Right atrium auricular region (tissue), 2 donors: Measurements from ENCODE around the gene VTN. TPM values are rescaled to one million over a fixed set of nuclear protein-coding genes. Genes with fewer than 3 reads are reported as not detected.

Experiments used
- DNase-seq: peaks from one replicate; pipeline ENCODE4 v3.0.0-alpha.2; 2019; ENCODE audit warnings: low spot score
- H3K27ac ChIP-seq, 2 donors: fragments of 200-600 bp; sonication (generic); 1 replicate in 1 of 2; 2 replicates in 1 of 2; pipeline ENCODE4 v1.5.1; 2016 to 2019
- H3K27me3 ChIP-seq, 2 donors: fragments of 200-600 bp; sonication (generic); one replicate each; pipeline versions ENCODE4 v1.5.1 to v1.6.0; 2017 to 2019
- H3K36me3 ChIP-seq: fragments of 200-600 bp; sonication (generic); one replicate; pipeline ENCODE4 v1.5.1; 2016
- H3K4me1 ChIP-seq, 2 donors: fragments of 200-600 bp; sonication (generic); one replicate each; pipeline versions ENCODE4 v1.5.1 to v1.6.0; 2017 to 2019
- H3K4me3 ChIP-seq, 2 donors: fragments of 200-600 bp; sonication (generic); 1 replicate in 1 of 2; 2 replicates in 1 of 2; pipeline ENCODE4 v1.5.1; 2017 to 2019; ENCODE audit warnings: mild to moderate bottlenecking in 1 of 2, moderate library complexity in 1 of 2
- H3K9me3 ChIP-seq, 2 donors: fragments of 200-600 bp; sonication (generic); one replicate each; pipeline ENCODE4 v1.5.1; 2019
- total RNA-seq, 2 donors: library from RNA; depleted of rRNA; stranded (reverse); fragments of >200 nt; gene quantifications; one replicate each; pipeline ENCODE4 v1.1.0, GENCODE V29; 2016
- TF ChIP-seq, protein P1 (sequence below), 2 donors: fragments of 200-600 bp; sonication (generic); IDR thresholded peaks; one replicate each; pipeline ENCODE4 v1.5.1; 2019; ENCODE audit warnings: antibody characterized with exemption in 2 of 2

Gene VTN
- total RNA-seq, 2 donors from 2014 or later: 5.4 to 86.7 TPM

DNA sequence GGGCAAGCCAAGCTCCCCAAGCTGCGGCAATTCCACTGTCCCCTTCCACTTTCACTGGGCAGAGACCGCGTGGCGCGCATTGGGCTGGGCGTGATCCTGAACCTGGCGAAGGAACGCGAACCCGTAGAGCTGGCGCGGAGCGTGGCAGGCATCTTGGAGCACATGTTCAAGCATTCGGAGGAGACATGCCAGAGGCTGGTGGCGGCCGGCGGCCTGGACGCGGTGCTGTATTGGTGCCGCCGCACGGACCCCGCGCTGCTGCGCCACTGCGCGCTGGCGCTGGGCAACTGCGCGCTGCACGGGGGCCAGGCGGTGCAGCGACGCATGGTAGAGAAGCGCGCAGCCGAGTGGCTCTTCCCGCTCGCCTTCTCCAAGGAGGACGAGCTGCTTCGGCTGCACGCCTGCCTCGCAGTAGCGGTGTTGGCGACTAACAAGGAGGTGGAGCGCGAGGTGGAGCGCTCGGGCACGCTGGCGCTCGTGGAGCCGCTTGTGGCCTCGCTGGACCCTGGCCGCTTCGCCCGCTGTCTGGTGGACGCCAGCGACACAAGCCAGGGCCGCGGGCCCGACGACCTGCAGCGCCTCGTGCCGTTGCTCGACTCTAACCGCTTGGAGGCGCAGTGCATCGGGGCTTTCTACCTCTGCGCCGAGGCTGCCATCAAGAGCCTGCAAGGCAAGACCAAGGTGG lies 11.2 kb upstream of the VTN start:
- Histone ChIP-seq H3K36me3 (no peaks in the 10 kb centered on the region), H3K27me3 (no peaks in the 10 kb centered on the region), H3K4me1 (peaks cover 0 to 14% of the 10 kb centered on the region in 2 donors), H3K4me3 (peak overlapping the region in 1 of 2 donors; percentile 2), H3K9me3 (no peaks in the 10 kb centered on the region), H3K27ac (no peak overlapping the region)
- no peak for DNase-seq
- TF ChIP-seq, protein P1, sequence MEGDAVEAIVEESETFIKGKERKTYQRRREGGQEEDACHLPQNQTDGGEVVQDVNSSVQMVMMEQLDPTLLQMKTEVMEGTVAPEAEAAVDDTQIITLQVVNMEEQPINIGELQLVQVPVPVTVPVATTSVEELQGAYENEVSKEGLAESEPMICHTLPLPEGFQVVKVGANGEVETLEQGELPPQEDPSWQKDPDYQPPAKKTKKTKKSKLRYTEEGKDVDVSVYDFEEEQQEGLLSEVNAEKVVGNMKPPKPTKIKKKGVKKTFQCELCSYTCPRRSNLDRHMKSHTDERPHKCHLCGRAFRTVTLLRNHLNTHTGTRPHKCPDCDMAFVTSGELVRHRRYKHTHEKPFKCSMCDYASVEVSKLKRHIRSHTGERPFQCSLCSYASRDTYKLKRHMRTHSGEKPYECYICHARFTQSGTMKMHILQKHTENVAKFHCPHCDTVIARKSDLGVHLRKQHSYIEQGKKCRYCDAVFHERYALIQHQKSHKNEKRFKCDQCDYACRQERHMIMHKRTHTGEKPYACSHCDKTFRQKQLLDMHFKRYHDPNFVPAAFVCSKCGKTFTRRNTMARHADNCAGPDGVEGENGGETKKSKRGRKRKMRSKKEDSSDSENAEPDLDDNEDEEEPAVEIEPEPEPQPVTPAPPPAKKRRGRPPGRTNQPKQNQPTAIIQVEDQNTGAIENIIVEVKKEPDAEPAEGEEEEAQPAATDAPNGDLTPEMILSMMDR (IDR thresholded peaks at IDR 0.05): peak in 1 of 2 donors; percentile 11

DNA sequence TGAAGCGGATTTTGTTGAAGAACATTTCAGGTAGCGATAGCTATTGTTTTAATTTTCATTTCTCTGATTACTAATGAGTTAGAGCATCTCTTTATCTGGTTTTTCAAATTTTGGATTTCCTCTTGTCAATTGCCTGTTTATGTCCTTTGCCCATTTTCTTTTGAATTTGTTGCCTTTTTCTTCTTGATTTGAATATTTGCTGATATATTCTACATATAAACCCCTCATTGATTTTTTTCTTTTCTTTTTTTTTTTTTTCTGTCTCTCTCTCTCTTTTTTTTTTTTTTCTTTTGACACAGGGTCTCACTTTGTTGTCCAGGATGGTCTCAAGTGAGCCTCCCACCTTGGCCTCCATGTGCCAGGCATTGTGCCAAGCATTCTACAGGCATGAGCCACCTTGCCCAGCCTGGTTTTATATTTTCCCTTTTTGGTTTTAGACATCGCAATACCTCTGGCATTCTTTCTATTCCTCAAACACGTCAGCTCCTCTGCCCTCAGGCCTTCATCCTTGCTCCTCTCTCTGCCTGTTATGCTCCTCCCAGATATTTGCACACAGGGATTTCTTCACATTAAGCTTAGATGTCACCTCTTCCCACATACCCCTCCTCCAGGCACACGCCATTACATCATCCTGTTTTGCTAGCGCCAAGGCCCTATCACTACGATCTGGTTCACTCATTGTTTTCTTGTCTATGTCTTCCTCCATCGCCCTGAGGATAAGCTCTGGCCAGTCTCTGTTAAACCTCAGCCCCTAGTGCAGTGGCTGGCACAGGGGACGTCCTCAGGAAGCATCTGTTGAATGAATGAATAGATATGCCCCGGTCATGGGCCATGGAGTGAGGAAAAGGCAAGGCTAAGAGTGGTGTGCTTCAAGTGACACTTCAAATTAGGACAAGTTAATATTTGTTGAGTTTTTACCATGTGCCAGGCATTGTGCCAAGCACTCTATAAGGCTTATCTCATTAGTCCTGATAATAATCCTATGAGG lies 10.0 kb upstream of the VTN start:
- no peaks in the 10 kb centered on the region for H3K36me3 ChIP-seq

DNA sequence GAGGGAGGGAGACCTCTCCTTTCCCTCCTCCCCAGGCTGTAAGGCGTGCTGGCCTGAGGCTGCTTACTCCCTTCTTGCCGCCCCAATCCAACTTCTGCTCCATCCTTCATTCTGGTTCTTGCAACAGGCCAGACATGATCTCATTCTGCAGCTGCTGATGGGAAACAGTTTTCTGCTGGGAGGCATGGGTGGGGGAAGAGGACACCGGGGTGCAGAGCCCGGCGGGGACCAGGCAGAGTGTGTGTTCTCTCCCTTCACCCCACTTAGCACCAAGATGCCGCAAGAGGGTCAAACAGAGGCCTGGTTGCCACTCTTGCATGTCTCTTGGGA lies 2.8 kb upstream of the VTN start:
- no peaks in the 10 kb centered on the region for H3K9me3 ChIP-seq
- no peak for DNase-seq
- no peak overlapping the region for H3K4me3 ChIP-seq
- H3K4me1 ChIP-seq: peaks cover 0 to 37% of the 10 kb centered on the region in 2 donors
- H3K27me3 ChIP-seq: no peaks in the 10 kb centered on the region
- H3K36me3 ChIP-seq: no peaks in the 10 kb centered on the region
- TF ChIP-seq, protein P1 (IDR thresholded peaks at IDR 0.05): no peak
- H3K27ac ChIP-seq: no peak overlapping the region

More for the DNA sequence above, 10.0 kb upstream of the VTN start:
- Histone ChIP-seq H3K9me3 (no peaks in the 10 kb centered on the region), H3K4me1 (peaks cover 0 to 14% of the 10 kb centered on the region in 2 donors), H3K27me3 (no peaks in the 10 kb centered on the region), H3K4me3 (no peak overlapping the region), H3K27ac (no peak overlapping the region)
- TF ChIP-seq, protein P1 (IDR thresholded peaks at IDR 0.05): no peak
- no peak for DNase-seq

- Histone ChIP-seq H3K27me3 (no peaks in the 10 kb centered on the region), H3K9me3 (no peaks in the 10 kb centered on the region), H3K4me3 (peak overlapping the region; percentile 49 to 65), H3K4me1 (peaks cover 0 to 37% of the 10 kb centered on the region in 2 donors), H3K36me3 (no peaks in the 10 kb centered on the region), H3K27ac (peak overlapping the region; percentile 57 to 69)
- TF ChIP-seq, protein P1 (IDR thresholded peaks at IDR 0.05): no peak
- DNase-seq: no peak
These were observed 2.3 kb upstream of the VTN start for GRCh38 chr17:28372203-28372944.

DNA sequence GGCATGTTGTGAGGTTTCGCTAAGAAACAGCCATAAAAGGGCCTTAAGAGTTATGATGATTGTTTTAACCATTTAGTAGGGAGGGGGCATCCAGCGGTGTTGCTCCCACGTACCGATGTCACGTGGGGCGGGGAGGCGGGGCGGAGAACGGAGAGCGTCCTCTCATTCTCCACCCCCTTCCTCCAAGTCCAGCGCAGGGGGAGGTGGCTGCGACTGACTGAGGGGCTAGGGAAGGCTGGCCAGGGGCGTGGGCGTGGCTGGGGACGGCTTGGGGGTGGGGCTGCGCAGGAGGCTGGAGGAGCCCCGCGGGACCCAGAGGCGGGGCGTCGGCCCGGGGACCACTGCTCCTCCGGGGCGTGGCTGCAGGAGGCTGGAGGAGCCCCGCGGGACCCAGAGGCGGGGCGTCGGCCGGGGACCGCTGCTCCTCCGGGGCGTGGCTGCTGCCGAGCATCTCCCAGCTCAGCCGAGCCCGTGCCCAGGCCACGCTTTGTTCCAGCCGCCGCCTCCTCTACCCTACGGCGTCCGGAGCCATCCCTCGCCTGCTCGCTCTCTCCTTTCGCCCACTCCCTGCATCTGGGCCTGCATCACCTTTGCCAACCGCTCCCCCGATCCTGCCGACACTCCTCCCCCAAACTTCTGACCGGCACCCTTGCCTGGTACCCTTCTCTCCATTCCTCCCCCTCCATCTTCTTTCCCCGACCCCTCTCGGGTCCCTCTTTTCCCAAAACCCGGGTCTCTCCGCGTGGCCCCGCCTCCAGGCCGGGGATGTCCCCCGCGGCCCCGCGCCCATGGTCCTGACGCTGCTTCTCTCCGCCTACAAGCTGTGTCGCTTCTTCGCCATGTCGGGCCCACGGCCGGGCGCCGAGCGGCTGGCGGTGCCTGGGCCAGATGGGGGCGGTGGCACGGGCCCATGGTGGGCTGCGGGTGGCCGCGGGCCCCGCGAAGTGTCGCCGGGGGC lies 1.4 kb upstream of the VTN start, which contains the start of gene SARM1:
SARM1 (plus strand) TSS at position 450 of the 958 bp plus-strand sequence; CDS start at position 789, 339 bp downstream.
- TF ChIP-seq, protein P1 (IDR thresholded peaks at IDR 0.05): no peak
- peak; percentile 76 for DNase-seq
- peak within 1 kb of the TSS; percentile 57 to 69 for H3K27ac ChIP-seq
- H3K4me3 ChIP-seq: peak within 1 kb of the TSS; percentile 49 to 65
- peaks cover 0 to 37% of the 10 kb centered on the region in 2 donors for H3K4me1 ChIP-seq
- no peaks in the 10 kb centered on the region for H3K27me3 ChIP-seq
- no peaks in the 10 kb centered on the region for H3K36me3 ChIP-seq
- H3K9me3 ChIP-seq: no peaks in the 10 kb centered on the region
